Activated CD8-positive, alpha-beta memory T cell treated with anti-CD3 and anti-CD28 coated beads, Interleukin-2, amount 50 U/mL, for 24 hours (primary cell): ENCODE data around the gene PSIP1.
"Not testable (repeated sequence)": the region's sequence is repeated elsewhere in the genome, so short reads cannot be mapped to it uniquely, and the experiment has no call there.

ENCODE experiments used
- DNase-seq: peaks from one replicate; pipeline ENCODE4 v3.0.0-alpha.2; 2020; ENCODE audit errors: extremely low read depth

The PSIP1 gene

DNA sequence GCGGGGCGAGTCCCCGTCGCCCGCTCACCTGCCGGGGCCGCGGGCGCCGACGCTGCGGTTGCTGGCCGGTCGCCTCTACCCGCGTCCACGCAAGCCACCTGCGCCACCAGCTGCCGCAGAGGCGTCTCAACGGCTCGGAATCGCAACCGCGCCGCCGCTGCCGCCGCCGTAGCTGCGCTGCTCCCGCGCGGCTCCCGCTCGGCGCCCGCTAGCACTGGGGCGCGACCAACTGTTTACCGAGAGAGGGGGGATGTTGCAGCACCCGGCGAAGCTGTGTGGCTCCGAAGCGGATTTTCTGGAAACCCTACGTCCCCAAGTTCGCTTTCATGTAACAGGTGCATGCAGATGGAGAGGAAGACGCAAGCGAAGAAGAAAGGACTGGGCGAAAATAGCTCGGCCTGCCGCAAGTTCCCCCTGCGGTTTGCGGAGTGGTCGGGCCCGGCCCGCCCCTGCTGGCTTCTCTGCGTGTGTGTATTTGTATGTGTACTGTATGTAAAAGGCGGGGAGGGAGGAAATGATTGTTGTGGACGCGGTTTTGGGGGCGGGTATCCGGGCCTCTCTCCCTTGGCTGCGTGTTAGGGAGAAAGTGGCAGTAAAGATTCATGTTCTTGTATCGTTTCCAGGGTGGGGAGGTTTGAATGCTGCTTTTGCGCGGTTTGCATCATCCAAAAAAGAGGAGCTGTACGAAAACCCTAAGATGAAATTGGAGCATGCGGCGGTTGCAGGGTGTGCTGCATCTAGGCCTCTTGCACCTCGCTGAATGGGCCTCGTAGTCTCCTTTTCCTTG, at the start of gene PSIP1:
PSIP1 (minus strand) TSS at position 182 of the 787 bp plus-strand sequence. CDS start 782 bp downstream, outside the sequence.
- DNase-seq, result peak; percentile 76

DNA sequence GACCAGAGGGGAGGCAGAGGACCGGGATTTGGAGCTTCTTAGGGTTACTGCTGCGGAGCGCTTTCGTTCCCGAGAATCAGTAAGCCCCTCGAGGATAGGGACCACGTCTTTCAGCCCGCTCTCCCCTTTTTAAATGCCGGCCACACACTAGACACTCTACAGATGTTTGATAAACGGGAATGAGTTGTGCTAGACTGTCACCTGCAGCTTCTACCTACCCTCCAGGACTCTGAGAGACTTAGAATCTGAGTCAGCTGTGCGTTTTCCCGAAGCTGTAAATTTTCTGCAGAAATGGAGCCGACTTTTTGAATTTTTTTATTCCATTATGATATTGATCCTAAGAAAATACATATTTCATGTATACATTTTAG, 42.7 kb upstream of the PSIP1 start:
- DNase-seq, result no peak

- peak; percentile 52 for DNase-seq
Observed at GRCh38 chr9:15552636-15553527, 42.1 kb upstream of the PSIP1 start, which contains the start of gene CCDC171. TSS of gene CCDC171 (plus strand) at chr9:15553043. CDS start at chr9:15564089, 11,046 bp downstream.

- no peak for DNase-seq
Observed at GRCh38 chr9:15549611-15550010, 38.8 kb upstream of the PSIP1 start.

GRCh38 chr9:15543047-15543813, 32.5 kb upstream of the PSIP1 start:
- no peak for DNase-seq

DNA sequence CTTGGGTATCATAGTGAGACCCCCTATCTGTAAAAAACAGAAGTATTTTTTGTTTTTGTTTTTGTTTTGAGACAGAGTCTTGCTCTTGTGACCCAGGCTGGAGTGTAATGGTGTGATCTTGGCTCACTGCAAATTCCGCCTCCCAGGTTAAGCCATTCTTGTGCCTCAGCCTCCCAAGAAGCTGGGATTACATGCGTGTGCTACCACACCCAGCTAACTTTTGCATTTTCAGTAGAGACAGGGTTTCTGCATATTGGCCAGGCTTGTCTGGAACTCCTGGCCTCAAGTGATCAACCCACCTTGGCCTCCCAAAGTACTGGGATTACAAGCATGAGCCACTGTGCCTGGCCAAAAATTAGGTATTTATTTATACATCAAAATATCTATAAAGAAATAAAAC, 31.9 kb upstream of the PSIP1 start:
- DNase-seq, result no peak

- DNase-seq, result no peak
Observed at GRCh38 chr9:15541872-15542271, 31.1 kb upstream of the PSIP1 start.

GRCh38 chr9:15531380-15531779, 20.6 kb upstream of the PSIP1 start:
- DNase-seq, result no peak

DNA sequence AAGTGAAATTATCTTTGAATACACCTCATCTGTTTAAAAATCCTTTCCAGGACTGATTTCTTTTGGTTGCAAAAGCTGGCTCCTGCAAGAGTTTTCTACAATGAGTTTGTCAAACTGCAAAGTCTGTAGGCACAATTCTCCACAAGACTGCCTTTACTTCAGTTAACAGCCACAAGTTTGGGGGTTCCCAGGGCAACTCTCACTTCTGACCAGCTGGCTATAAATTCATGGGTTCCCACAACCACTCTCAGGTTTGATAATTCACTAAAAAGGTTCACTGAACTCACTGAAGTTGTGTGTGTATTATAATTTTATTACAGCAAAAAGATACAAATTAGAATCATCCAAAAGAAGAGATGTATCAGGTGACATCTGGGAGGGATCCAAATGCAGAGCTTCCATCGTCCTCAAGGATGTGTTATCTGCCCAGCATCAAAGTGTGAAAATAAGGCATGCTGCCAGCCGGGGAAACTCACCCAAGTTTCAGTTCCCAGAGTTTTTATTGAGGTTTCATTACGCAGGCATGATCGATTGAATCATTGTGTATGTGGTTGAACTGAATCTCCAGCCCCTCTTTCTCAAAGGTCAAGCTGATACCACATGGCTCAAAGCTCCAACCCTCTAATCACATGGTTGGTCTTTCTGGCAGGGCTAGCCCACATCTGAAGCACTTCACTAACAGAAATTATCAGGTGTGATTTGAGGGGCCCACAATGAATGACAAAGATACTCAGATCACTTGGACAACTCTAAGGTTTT, 19.0 kb upstream of the PSIP1 start:
- no peak for DNase-seq

DNA sequence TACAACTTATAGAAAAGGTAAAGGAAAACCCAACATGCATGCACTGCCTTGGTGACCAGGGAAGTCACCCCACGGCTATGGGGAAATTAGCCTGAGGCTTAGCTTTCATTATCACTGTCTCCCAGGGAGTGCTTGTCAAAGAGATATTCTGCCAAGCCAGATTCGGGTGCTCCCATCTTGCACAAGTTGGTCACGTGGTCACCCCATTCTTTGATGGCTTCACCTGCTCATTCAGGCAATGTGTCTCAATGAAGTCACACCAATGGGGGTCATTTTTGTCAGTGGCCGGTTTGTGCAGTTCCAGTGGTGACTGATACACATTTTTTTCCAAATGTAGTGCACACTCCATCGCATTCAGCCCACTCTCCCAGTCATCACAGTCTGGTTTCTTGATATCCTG, 16.3 kb upstream of the PSIP1 start:
- DNase-seq, result not testable (repeated sequence)

DNA sequence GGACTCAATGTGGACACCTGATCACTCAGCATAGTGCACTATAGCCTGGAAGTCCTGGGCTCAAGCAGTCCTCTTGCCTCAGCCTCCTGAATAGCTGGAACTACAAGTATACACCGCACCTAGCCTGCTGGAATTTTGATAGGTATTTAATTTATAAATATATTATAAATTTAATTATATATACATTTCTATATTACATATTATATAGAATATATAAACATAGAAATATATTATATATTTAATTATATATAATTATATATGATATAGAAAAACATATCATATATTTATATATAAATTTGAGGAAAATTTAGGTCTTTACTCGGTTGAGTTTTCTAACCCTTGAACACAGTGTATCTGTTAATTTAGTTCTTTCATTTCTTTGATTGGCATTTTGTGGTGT, 15.2 kb upstream of the PSIP1 start:
- no peak for DNase-seq

- DNase-seq, result no peak
Observed at GRCh38 chr9:15524845-15525455, 14.2 kb upstream of the PSIP1 start.

DNA sequence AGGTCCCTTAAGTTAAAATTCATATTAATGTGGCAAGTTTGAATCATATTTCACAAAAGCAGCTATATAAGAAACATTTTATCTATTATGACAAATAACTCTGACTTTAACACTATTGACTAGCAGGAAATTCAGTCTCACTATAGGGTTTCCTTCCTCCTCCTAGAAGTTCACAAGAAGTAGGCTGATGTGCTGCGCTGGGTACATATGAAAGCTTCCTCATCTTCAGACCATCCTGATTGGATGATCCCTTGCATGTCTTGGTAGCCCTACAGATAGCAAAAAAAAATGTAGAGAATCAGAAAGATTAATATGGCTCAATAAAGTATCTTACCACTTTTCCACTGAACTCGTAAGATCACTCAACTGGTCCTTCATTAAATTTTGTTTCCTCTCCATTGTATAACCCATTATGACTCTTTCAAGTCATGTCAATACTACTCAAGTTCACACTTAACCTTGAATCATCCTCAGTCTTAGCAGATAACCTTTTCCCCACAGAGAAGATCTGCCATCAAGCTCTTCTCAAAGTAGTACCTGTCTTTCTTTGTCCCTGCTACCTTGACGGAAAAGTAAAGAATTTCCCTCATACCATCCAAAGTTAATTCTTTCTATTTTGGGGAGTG, 11.5 kb upstream of the PSIP1 start:
- DNase-seq, result no peak

GRCh38 chr9:15521254-15521653, 10.5 kb upstream of the PSIP1 start:
- no peak for DNase-seq

DNA sequence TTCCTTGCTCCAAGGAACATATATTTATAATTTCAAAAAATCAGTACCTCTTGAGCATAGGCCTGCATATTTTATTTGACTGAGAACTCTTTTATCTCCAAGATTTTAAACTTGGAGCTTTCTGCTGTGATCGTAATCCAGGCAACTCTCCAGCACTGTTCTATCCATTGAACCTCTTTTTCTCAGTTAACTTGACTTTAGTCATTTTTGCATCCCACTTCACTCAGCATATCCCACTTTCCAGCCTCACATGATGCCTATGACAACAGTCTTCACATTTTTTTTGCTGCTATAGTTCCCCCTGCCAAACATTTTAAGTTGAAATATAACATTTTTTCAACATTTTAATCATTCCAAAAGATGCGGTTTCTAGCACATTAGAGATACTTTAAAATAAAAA, 9.1 kb upstream of the PSIP1 start:
- no peak for DNase-seq

DNA sequence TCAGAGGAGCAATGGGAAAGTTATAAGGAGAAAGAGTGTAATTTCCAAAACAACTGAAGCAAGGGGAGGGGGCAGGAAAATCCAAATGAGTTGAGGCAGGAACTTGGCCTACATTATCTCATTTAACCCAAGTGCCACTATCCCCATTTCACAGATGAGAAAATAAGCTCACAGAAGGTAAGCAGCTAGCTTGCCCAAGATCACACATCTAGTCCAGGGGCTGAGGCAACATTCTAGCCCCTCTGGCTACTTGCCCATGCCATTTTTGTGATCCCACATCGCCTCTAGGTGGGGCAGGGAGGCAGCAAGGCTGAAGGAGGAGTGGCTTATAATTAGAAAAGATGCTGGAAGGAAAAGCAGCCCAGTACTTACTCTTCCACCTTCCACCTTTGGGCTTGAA, 2.6 kb upstream of the PSIP1 start:
- no peak for DNase-seq

GRCh38 chr9:15512889-15513288, 2.1 kb upstream of the PSIP1 start:
- no peak for DNase-seq

DNA sequence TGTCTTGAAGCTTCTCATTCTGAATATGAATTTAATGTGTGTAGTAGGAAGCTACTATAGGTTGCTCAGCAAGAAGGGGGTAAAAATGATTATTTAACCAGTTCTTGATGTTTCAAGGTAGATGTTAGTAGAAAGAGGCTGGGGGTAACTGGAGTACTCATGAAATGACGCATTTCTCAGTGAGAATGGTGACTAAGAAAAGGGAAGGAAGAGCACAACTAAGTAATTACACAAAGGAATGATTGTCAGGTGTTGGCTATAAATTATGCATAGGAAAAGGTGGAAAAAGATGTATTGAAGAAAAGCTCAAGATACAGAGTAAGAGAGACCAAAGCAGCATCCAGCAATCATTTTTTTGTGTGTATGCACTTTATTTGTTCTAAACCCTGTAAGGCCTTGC, 1.4 kb upstream of the PSIP1 start:
- no peak for DNase-seq

DNA sequence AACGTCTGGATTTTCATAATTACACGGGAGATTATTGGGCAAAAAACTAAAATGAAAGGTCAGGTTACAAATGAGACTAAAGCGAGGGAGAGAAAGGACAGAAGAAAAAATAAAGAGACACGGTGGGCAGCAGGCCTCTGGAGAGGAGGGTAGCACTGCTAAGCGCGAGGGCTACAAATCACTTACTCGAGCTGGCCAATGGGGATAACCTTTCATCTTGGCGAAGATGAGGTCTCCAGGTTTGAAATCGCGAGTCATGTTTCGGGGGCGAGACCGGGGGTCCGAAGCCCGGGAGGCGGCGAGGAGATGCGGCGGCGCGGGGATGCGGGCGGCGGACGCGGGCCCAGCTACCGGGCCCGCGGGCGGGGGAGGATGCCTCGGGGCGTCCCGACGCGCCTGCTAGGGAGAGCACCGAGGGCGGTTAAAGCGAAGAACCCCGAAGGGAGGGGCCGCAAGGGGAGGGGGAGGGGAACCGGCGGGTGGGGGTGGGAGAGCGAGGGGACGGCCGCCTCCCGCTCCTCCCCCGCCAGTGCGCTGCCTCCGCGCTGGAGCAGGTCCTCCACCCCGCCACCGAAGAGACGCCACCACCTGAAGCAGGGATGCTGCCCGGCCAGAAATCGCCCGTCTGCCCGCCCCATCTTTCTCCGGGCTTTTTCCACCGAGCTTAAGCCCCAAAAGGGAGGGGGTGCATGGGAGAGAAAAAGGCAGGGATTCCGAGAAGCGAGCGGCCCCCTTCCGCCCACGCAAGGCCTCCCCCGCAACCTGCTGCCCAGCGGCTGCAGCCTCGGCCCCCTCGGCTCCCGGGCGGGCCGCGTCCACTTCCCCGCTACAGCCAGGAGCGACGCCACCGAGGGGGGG, 610 bp downstream of the PSIP1 start:
- DNase-seq, result peak; percentile 2
